A673 (cell line): Measurements from ENCODE around the gene NAV2. TPM values are rescaled to one million over a fixed set of nuclear protein-coding genes. Genes with fewer than 3 reads are reported as not detected.
A peak's percentile ranks its signal among the peaks of the same experiment; 100 is the strongest.

Experiments
- BruUV-seq: library from RNA; stranded (reverse); fragments of 400-500 nt; replicated peaks from 2 replicates; lab custom pipeline; 2021; lab: Mats Ljungman, UMichigan
- CTCF ChIA-PET: fragments of 300-600 bp; sonication (Branson Sonifier 250); formaldehyde crosslinking; loops from one replicate; lab custom pipeline; 2022; ENCODE audit warnings: antibody characterized with exemption; lab: Charles Lee
- POLR2A ChIA-PET: fragments of 300-600 bp; sonication (Branson Sonifier 250); formaldehyde crosslinking; loops from one replicate; lab custom pipeline; 2022; ENCODE audit warnings: antibody characterized with exemption; ENCODE audit not compliant: low non-redundant PET; lab: Charles Lee
- DNase-seq: peaks from one replicate; pipeline ENCODE4 v3.0.0-alpha.2; 2015; ENCODE audit warnings: low spot score
- H3K27ac ChIP-seq: fragments of 200-600 bp; sonication (generic); 2 replicates; pipeline ENCODE4 v1.5.1; 2016; ENCODE audit warnings: mixed run types, low read depth, mild to moderate bottlenecking, mixed read lengths, antibody characterized with exemption, low read length; ENCODE audit not compliant: poor library complexity, severe bottlenecking
- H3K27me3 ChIP-seq: fragments of 200-600 bp; sonication (generic); replicated peaks from 2 replicates; pipeline ENCODE4 v1.6.1; 2017; ENCODE audit warnings: mixed run types, low read depth, mild to moderate bottlenecking, mixed read lengths, antibody characterized with exemption, low read length; ENCODE audit not compliant: insufficient read depth, poor library complexity
- H3K36me3 ChIP-seq: fragments of 200-600 bp; sonication (generic); 2 replicates; pipeline ENCODE4 v1.6.1; 2016; ENCODE audit warnings: mixed run types, mild to moderate bottlenecking, mixed read lengths, antibody characterized with exemption, low read length; ENCODE audit not compliant: insufficient read depth, poor library complexity, severe bottlenecking
- H3K4me1 ChIP-seq: fragments of 200-600 bp; sonication (generic); 2 replicates; pipeline ENCODE4 v1.6.1; 2017; ENCODE audit warnings: mixed run types, mild to moderate bottlenecking, mixed read lengths, antibody characterized with exemption, low read length; ENCODE audit not compliant: insufficient read depth, poor library complexity, severe bottlenecking
- H3K4me3 ChIP-seq: fragments of 200-600 bp; sonication (generic); 2 replicates; pipeline ENCODE4 v1.5.1; 2016; ENCODE audit warnings: low read depth, mixed run types, mild to moderate bottlenecking, mixed read lengths, low read length; ENCODE audit not compliant: poor library complexity, severe bottlenecking
- H3K9me3 ChIP-seq: fragments of 200-600 bp; sonication (generic); 2 replicates; pipeline ENCODE4 v1.6.1; 2016; ENCODE audit warnings: mixed run types, low read depth, mild to moderate bottlenecking, mixed read lengths, antibody characterized with exemption, low read length; ENCODE audit not compliant: poor library complexity, severe bottlenecking
- EZH2 ChIP-seq: fragments of 200-600 bp; sonication (generic); IDR thresholded peaks from 2 replicates; pipeline ENCODE4 v1.6.1; 2017; ENCODE audit warnings: borderline replicate concordance, low read depth, mild to moderate bottlenecking, mixed read lengths, antibody characterized with exemption, low read length; ENCODE audit not compliant: poor library complexity, severe bottlenecking
- intact Hi-C: fragments of 100-400 bp; cut with micrococcal nuclease; formaldehyde crosslinking; loops from one replicate; pipeline ENCODE4 v1.10.0; 2022; ENCODE audit not compliant: unreplicated experiment
- total RNA-seq: library from RNA; stranded (reverse); gene quantifications from 2 replicates; pipeline ENCODE4 v1.2.3, GENCODE V29; 2021
- TF ChIP-seq, protein P1 (sequence below): fragments of 300-800, 200-600 bp; sonication (generic); conservative IDR thresholded peaks from 2 replicates; pipeline ENCODE4 v1.5.1; 2017; ENCODE audit warnings: low read depth, mild to moderate bottlenecking, antibody characterized with exemption, low read length, moderate library complexity, mixed read lengths

The NAV2 gene
- total RNA-seq, 1 experiment from 2014 or later, result not detected

DNA sequence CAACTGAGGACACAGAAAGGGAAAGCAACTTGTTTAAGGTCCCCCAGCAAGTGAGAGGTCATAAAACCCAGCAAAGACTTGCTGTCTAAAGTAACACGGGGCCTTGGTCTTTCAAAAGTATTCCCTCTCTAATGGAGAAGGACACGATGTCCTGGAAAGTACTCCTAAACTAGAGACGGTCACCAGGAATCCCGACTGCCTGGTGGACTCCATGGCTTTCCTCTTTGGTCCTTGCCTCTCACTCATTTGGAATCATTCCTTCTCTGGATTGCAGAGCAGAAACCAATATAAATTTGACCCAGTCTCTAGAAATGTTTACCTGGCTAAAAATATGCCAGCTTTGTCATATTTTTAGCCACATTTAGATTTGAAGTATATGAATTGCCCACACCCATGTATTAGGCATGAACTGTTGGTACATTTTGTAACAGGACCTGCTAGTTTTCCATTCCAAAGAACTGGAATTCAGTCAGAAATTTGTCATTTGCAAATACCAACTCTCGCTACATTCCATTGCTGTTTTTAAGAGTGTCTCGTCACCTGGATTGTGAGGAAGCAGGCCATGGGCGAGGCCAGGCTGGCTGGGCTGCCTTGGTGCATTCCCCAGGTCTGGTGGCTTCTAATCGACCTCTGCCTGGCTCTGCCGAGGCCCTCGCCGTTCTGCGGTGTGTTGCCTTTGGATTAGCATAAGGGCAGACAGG lies 12.9 kb downstream of the NAV2 start:
- no peaks in the 10 kb centered on the region for H3K27me3 ChIP-seq
- intact Hi-C loops, result no loop called here
- ChIA-PET CTCF (no interaction called here), POLR2A (no interaction called here)
- no peak for DNase-seq
- BruUV-seq, result no TSS peak
- H3K4me1 ChIP-seq, result no peaks in the 10 kb centered on the region
- no peaks in the 10 kb centered on the region for H3K36me3 ChIP-seq
- H3K4me3 ChIP-seq, result no peak overlapping the region
- no peaks in the 10 kb centered on the region for H3K9me3 ChIP-seq
- TF ChIP-seq, protein P1, sequence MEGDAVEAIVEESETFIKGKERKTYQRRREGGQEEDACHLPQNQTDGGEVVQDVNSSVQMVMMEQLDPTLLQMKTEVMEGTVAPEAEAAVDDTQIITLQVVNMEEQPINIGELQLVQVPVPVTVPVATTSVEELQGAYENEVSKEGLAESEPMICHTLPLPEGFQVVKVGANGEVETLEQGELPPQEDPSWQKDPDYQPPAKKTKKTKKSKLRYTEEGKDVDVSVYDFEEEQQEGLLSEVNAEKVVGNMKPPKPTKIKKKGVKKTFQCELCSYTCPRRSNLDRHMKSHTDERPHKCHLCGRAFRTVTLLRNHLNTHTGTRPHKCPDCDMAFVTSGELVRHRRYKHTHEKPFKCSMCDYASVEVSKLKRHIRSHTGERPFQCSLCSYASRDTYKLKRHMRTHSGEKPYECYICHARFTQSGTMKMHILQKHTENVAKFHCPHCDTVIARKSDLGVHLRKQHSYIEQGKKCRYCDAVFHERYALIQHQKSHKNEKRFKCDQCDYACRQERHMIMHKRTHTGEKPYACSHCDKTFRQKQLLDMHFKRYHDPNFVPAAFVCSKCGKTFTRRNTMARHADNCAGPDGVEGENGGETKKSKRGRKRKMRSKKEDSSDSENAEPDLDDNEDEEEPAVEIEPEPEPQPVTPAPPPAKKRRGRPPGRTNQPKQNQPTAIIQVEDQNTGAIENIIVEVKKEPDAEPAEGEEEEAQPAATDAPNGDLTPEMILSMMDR, result no peak
- TF ChIP-seq EZH2, result no peak
- no peak overlapping the region for H3K27ac ChIP-seq

DNA sequence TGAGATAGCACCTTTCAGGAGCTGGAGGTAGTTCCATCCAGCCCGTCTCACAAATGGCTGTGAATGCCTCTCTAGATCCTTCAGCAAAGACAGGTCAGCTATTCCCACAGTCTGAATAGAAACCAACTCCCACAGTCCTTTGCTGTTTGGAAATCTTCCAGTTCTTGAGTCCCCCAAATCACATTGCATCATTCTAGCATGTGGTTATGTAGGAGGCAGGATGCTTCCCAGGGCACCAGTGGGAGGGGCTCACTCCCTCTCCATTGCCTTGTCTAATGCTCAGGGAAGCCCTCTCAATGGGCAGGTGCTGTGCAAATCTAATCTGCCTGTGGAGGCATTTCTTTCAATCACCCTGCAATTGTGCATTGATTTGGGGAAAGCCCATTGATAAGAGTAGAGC lies 14.6 kb downstream of the NAV2 start:
- CTCF ChIA-PET, result no interaction called here
- DNase-seq, result peak; percentile 20
- H3K27me3 ChIP-seq, result no peaks in the 10 kb centered on the region
- no peaks in the 10 kb centered on the region for H3K4me1 ChIP-seq
- TF ChIP-seq, protein P1, result no peak
- no peak for TF ChIP-seq EZH2
- POLR2A ChIA-PET, result no interaction called here
- H3K9me3 ChIP-seq, result no peaks in the 10 kb centered on the region
- intact Hi-C loops, result no loop called here
- H3K27ac ChIP-seq, result no peak overlapping the region
- no peak overlapping the region for H3K4me3 ChIP-seq
- no TSS peak for BruUV-seq
- no peaks in the 10 kb centered on the region for H3K36me3 ChIP-seq

DNA sequence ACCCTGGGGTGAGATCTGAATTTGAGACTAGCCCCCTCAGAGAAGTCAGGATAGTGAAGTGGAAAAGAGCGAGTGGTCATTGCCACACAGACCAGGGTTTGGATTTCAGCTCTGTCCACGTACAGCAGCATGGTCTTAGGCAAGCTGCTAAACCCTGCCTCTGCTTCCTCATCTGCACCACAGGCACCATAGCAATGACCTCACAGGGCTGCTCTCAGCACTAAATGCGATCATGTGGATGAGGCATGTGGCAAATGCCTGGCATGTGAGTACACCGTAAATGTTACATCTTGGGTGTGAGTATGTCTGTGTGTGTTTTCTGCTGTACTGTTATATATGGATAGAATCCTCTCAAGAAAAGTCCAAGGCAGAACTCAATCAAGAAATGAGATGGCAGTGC lies 15.8 kb downstream of the NAV2 start:
- Histone ChIP-seq H3K9me3 (no peaks in the 10 kb centered on the region), H3K27me3 (no peaks in the 10 kb centered on the region), H3K27ac (no peak overlapping the region), H3K4me3 (no peak overlapping the region), H3K4me1 (no peaks in the 10 kb centered on the region), H3K36me3 (no peaks in the 10 kb centered on the region)
- DNase-seq, result no peak
- CTCF ChIA-PET, result no interaction called here
- TF ChIP-seq, protein P1, result no peak
- TF ChIP-seq EZH2, result no peak
- intact Hi-C loops, result no loop called here
- POLR2A ChIA-PET, result interaction anchor here (0.6 kb wide), 1 partner anchor 64 kb away, joined by 3 read pairs; no protein-coding TSS in a partner anchor
- BruUV-seq, result no TSS peak
